HG03045 (cell line): ENCODE data around the gene SIL1.

ENCODE experiments used
- ATAC-seq: cut with Tn5 transposase; IDR thresholded peaks from one replicate; pipeline ENCODE4 v1.9.1; 2021; ENCODE audit warnings: mild to moderate bottlenecking, moderate library complexity; ENCODE audit not compliant: unreplicated experiment

SIL1 gene

DNA sequence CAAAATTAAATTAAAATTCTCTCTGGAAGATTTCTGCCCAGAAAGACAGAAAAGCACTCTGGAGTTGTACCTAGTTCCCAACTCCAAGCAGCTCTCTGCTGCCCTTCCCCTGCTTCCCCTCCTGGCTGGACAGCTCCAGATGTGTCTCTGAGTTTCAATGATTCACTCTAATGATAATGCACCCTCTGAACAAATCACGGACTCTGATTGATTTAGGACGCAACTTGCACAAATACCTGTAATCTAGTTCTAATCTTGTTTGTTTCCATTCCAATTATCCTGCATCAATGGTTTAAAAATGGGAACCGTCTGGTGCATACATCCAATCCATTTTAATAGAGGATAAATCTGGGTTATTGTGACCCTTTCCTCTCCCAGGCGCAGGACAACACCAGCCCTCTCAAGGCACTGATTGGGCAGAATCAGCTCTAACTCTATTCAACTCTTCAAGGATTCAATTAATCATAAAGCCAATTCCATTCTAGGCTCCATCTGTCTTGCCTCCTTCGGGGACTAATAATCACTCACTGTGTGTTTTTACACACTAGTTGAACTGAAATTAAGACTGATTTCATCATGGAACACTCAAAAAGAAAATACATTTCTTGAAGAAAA lies 211.9 kb downstream of the SIL1 start:
- ATAC-seq: no peak

- no peak for ATAC-seq
Measured at GRCh38 chr5:138985683-138986082, 212.5 kb downstream of the SIL1 start.

DNA sequence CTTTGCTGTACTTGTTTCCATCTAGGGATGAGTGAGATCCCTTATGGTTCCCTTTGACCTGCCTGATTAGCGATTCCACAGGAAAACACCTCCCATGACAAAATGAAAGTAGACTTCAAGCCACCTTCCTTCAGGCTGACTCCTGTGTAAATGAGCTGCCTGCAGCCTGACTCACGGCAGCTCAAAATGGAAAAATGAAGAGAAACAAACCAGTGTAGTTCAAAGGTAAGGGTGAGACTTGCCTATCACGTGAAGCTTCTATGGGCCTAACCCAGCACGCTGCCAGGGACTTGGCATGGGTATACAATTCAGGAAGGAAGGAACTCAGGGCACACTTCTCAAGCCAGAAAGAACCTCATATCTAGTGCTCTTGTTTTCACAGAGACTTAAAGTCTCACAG lies 212.9 kb downstream of the SIL1 start:
- no peak for ATAC-seq

DNA sequence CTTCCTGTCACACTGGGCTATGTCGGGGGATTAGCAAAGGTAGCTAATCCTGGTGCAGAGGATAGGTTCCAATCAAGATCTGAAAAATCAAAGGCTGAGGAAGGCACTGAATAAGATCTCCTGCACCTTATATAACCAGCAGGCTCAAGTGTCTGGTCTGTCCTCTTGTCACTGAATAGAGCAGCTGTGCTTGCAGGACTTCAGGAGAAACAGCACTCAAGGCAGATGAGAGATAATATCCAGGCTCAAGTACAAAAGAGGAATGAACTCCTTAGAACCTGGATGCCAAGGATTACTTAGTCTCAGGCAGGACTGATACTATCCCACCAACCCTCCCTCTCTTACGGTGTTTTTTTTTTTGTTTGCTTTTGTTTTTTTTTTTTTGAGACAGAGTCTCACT lies 214.2 kb downstream of the SIL1 start:
- ATAC-seq: no peak

- ATAC-seq: no peak
Measured at GRCh38 chr5:138981586-138981985, 216.6 kb downstream of the SIL1 start.

DNA sequence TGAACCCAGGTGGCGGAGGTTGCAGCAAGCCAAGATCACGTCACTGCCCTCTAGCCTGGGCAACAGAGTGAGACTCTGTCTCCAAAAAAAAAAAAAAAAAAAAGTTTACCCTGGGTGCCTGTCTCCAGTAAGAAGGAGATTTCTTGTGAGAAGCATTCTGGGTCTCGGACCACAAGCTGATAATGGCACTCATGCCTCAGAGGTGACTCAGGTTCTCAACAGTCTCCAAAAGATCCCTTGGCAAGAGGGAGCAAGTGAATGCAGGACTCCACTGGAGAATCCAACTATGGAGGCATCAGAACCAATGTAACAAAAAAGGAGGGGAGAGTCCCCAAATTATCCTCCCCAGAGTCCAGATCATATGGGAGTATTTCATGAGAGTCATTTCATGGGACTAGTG lies 217.0 kb downstream of the SIL1 start:
- ATAC-seq: no peak

DNA sequence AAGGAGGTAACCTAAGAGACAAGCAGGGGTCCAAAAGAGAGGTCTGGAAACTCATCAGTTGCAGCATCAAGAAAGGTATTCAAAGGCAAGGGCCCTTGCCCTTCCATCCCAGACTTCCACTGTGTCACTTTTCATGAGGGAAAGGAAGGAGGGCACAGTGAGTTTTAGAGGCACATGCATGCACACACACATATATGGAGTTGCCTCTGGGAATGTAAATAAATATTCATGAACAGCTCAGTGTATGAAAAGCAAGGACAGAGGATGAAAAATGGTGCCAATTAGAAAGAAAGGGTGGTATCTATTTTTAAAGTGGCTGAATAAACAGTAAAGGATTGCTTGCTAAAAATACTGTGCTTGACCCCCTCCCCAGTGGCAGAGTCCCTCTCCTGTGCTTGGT lies 217.7 kb downstream of the SIL1 start:
- ATAC-seq: no peak

GRCh38 chr5:138979684-138980280 lies 218.4 kb downstream of the SIL1 start:
- no peak for ATAC-seq

GRCh38 chr5:138978581-138978980 lies 219.6 kb downstream of the SIL1 start:
- no peak for ATAC-seq

- ATAC-seq: no peak
Measured at GRCh38 chr5:138978080-138978479, 220.1 kb downstream of the SIL1 start.

- ATAC-seq: no peak
Measured at GRCh38 chr5:138975098-138975847, 222.9 kb downstream of the SIL1 start.

DNA sequence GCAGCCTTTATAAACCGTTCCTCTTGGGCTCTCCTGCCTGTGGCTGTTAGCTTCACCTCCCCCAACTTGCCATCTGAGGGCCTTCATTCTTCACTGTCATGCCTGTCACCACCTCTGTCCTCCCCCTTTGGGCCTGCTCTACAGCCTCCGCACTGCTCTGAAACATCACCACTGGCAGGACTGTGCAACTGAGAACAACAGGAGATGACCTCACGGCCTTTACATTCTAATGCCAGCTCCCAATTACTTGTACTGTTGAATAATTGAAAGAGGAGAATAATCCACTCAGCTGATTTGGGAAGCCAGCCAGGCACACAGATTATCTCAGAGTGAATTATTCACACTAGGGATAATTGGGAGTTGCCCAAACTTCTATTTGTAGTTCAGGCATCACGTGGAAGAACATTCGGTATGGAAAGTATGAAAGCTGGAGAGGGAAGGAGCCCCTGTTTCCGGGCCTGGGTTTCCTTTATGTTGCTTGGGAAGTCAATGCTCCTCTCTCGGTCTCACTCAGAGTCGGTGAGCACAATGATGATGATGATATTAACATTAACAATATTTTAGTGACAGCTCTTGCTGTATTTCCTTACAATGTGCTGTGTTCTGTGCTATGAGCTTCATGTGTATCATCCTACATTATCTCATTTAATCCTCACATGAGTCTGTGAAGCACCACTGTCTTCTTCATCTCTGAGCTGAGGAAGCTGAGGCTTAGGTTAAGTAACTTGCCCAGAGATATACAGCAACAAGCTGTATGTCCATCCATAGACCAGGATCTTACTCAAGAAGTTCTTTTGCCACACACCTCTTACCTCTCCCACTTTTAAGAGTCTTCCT lies 223.7 kb downstream of the SIL1 start:
- no peak for ATAC-seq

DNA sequence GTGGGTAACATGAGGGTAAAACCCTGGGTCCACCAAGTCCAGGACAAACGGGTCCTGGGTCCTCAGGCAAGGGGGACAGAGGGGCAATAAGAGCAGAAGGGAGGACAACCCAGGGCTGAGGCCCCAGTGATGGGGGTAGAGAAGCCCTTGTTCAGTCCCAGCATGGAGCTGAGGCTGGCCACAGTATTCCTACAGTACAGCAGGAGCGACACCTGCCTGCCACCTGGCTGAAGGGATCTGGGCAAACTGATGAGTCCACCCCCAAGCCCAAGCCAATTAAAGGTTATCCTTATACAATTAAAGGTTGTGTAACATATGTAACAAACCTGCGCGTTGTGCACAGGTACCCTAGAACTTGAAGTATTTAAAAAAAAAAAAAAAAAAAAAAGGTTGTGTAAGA lies 225.3 kb downstream of the SIL1 start:
- no peak for ATAC-seq

GRCh38 chr5:138972230-138972629 lies 225.9 kb downstream of the SIL1 start:
- no peak for ATAC-seq

- no peak for ATAC-seq
Measured at GRCh38 chr5:138969323-138970002, 228.7 kb downstream of the SIL1 start.

DNA sequence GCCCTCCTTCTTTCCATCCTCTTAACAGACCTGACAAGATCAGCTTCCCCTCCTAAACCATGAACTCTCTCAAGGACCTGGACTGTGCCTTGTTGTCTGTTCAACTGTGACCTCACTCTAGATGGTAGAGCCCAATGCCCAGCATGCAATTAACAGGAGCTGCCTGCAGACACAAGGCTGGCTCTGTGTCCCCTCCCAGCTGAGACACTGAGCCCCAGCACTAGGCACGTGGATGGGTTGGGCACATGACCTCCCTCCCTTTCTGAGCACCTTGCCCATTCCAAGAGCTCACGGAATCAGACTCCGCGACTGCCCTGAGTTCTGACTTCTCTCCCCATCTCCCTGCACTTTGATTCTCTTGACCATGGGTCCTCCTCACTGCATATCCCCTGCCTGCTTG lies 229.6 kb downstream of the SIL1 start:
- no peak for ATAC-seq

- no peak for ATAC-seq
Measured at GRCh38 chr5:138967791-138968448, 230.2 kb downstream of the SIL1 start.

DNA sequence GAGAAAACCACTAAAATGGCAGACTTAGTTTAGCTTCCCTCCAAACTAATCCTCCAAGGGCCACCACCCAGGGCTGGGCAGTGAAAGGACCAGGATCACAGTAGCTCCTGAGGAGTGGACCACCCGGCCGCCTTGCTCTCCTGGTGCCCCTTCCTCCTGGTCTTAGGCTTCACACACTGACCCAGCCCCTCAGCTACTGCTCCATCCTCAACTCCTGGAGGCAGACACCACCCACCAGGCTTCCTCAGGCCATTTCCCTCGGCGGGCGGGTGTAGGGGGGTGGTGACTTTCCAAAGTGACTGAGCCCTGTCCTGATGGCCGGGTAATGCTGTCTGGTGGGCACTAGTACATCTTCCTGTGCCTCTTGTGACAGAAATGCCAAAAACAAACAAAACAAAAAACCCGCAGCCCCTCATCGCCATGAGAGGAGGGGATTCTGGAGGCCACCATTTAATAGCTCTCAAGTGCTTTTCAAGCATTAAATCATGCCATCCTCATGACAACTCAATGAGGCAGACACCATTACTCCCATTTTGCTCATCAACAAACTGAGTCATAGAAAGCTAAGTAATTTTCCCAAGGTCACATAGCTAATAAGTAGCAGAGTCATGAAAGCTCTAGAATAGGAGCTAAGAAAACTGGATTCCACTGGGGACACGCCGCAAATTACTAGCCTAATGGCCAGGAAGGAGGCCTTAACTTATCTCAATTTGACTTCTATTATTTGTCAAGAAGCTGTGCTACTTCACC lies 231.8 kb downstream of the SIL1 start:
- ATAC-seq: no peak

DNA sequence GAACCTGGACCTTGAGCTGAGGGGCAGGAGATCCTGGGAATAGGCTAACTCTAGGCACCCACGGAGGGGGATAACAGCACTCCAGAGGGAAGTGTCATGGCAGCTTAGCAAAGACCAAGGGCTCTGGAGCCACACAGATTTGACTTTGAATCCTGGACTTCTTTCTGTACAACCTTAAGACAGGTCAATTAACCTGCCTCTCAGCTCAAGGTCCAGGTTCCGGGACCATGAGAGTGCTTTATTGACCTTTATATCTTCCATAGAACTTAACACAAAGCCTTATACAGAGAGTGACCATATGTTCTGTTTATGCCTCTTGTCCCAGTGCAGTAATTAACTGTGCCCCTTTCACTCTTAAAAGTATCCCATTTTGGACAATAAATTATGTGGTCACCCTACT lies 232.5 kb downstream of the SIL1 start:
- ATAC-seq: no peak
